Upper lobe of right lung (tissue), 1 donor: ENCODE measurements around the gene DPP3. TPM values are rescaled to one million over a fixed set of nuclear protein-coding genes. Genes with fewer than 3 reads are reported as not detected.
A peak's percentile ranks its signal among the peaks of the same experiment; 100 is the strongest.

ENCODE experiments used
- ATAC-seq: fragments of 200-7000 bp; cut with Tn5 transposase; one replicate; pipeline ENCODE4 v1.9.1; 2020; ENCODE audit warnings: mild to moderate bottlenecking, moderate library complexity
- DNase-seq: peaks from one replicate; pipeline ENCODE4 v3.0.0-alpha.2; 2020
- H3K27ac ChIP-seq: fragments of 200-600 bp; one replicate; pipeline ENCODE4 v1.8.0; 2022
- H3K27me3 ChIP-seq: fragments of 200-600 bp; one replicate; pipeline ENCODE4 v1.8.0; 2022; ENCODE audit warnings: mild to moderate bottlenecking
- H3K36me3 ChIP-seq: fragments of 200-600 bp; one replicate; pipeline ENCODE4 v1.8.0; 2022
- H3K4me1 ChIP-seq: fragments of 200-600 bp; one replicate; pipeline ENCODE4 v1.8.0; 2022
- H3K4me3 ChIP-seq: fragments of 200-600 bp; one replicate; pipeline ENCODE4 v1.8.0; 2022; ENCODE audit warnings: mild to moderate bottlenecking
- H3K9me3 ChIP-seq: fragments of 200-600 bp; one replicate; pipeline ENCODE4 v1.8.0; 2022
- CTCF ChIP-seq: fragments of 200-600 bp; IDR thresholded peaks from one replicate; pipeline ENCODE4 v1.8.0; 2022; ENCODE audit warnings: antibody characterized with exemption
- intact Hi-C: fragments of 100-400 bp; cut with DNase I; formaldehyde crosslinking; loops from one replicate; pipeline ENCODE4 v1.11.0; 2022
- total RNA-seq: library from RNA; stranded (reverse); fragmentation: NEBNext Ultra II Directional; extraction: Animal tissue kit (Norgen Biotek cat#: 25700); gene quantifications from one replicate; pipeline ENCODE4 v1.2.1, GENCODE V29; 2021
- donor health status: DM: no; HTN: yes; CAD: no; lungs with severe emphysema.

DPP3 gene
- total RNA-seq, 1 donor from 2014 or later = 31.9 TPM

- ATAC-seq = no peak
- H3K36me3 ChIP-seq = peaks cover 3% of the 10 kb centered on the region
- DNase-seq = peak; percentile 51
- H3K4me1 ChIP-seq = peaks cover 15% of the 10 kb centered on the region
- no peaks in the 10 kb centered on the region for H3K9me3 ChIP-seq
- no peaks in the 10 kb centered on the region for H3K27me3 ChIP-seq
- no peak overlapping the region for H3K27ac ChIP-seq
- intact Hi-C loops = no loop called here
- no peak overlapping the region for H3K4me3 ChIP-seq
- no peak for TF ChIP-seq CTCF
Observed at GRCh38 chr11:66477263-66478201, 2.7 kb upstream of the DPP3 start.

GRCh38 chr11:66478729-66479393, 1.4 kb upstream of the DPP3 start:
- Histone ChIP-seq H3K9me3 (no peaks in the 10 kb centered on the region), H3K36me3 (peaks cover 12% of the 10 kb centered on the region), H3K4me1 (peaks cover 15% of the 10 kb centered on the region), H3K4me3 (peak overlapping the region; percentile 94), H3K27ac (peak overlapping the region; percentile 98), H3K27me3 (no peaks in the 10 kb centered on the region)
- intact Hi-C loops = no loop called here
- peak; percentile 54 for DNase-seq
- no peak for ATAC-seq
- TF ChIP-seq CTCF = peak; percentile 75

DNA sequence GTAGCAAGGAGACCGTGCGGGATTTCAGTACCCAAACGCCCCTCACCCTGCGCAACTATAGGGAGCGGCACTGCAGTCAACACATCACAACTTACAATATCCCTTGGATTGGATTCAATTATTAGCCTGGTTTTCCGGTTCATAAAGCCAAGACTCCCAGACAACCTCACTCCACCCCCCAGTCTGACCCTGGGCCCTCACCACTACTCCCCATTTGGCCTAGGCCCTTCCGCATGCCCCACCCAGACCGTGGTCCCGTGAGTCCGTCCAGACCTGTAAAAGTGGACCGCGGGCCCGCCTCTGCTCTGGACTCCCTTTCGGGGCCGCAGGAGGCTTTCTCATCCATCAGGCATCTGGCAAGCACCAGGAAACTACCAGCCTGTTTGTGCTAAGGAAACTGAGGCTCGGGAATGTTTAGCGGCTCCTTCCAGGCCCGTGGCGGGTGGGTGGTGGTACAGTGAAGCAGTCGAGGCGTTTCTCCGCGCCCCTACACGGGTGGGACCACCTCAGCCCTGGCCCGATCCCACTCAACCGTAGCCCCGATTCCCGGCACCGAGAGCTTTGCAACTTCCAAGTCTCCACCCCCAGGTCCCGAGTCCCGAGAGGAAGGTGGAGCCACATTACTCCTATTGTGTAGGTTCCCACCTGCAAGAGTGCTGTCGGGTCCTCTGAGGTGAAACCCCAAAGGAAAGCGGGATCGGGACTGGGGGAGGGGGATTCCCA, 679 bp upstream of the DPP3 start:
- DNase-seq (peak; percentile 81), ATAC-seq (peak; percentile 55)
- peaks cover 15% of the 10 kb centered on the region for H3K4me1 ChIP-seq
- H3K36me3 ChIP-seq = peaks cover 19% of the 10 kb centered on the region
- H3K9me3 ChIP-seq = no peaks in the 10 kb centered on the region
- no peaks in the 10 kb centered on the region for H3K27me3 ChIP-seq
- peak overlapping the region; percentile 98 for H3K27ac ChIP-seq
- no peak for TF ChIP-seq CTCF
- peak overlapping the region; percentile 94 for H3K4me3 ChIP-seq
- intact Hi-C loops = no loop called here

- H3K27ac ChIP-seq = no peak overlapping the region
- ATAC-seq = no peak
- no peaks in the 10 kb centered on the region for H3K27me3 ChIP-seq
- intact Hi-C loops = no loop called here
- H3K9me3 ChIP-seq = no peaks in the 10 kb centered on the region
- H3K4me1 ChIP-seq = peaks cover 6% of the 10 kb centered on the region
- TF ChIP-seq CTCF = no peak
- DNase-seq = no peak
- peaks cover 48% of the 10 kb centered on the region for H3K36me3 ChIP-seq
- no peak overlapping the region for H3K4me3 ChIP-seq
Observed at GRCh38 chr11:66484806-66485380, 4.7 kb downstream of the DPP3 start.

GRCh38 chr11:66488957-66489356, 8.7 kb downstream of the DPP3 start:
- Histone ChIP-seq H3K4me3 (no peak overlapping the region), H3K27ac (no peak overlapping the region), H3K36me3 (peaks cover 59% of the 10 kb centered on the region), H3K4me1 (no peaks in the 10 kb centered on the region), H3K27me3 (no peaks in the 10 kb centered on the region), H3K9me3 (no peaks in the 10 kb centered on the region)
- TF ChIP-seq CTCF = no peak
- DNase-seq = no peak
- intact Hi-C loops = no loop called here
- no peak for ATAC-seq
